HepG2 (cell line): ENCODE measurements around the gene CDNF. TPM values are rescaled to one million over a fixed set of nuclear protein-coding genes. Genes with fewer than 3 reads are reported as not detected.

Experiments
- ATAC-seq: fragments of 200-7000 bp; cut with Tn5 transposase; 3 replicates; pipeline ENCODE4 v1.9.1; 2020; ENCODE audit warnings: mild to moderate bottlenecking, moderate library complexity
- BruUV-seq: library from RNA; stranded (reverse); fragments of 400-500 nt; replicated peaks from 2 replicates; lab custom pipeline; 2021; lab: Mats Ljungman, UMichigan
- CTCF ChIA-PET: fragments of 300-600 bp; formaldehyde crosslinking; extraction: SDS; loops from one replicate; lab custom pipeline; 2021; ENCODE audit warnings: low total read pairs, inconsistent platforms, low intra/inter-chr PET ratio; lab: Yijun Ruan, JAX
- POLR2A ChIA-PET: fragments of 350-600 bp; sonication (Branson Sonifier 250); formaldehyde crosslinking; loops from one replicate; lab custom pipeline; 2020; ENCODE audit warnings: antibody characterized with exemption, inconsistent platforms; lab: Yijun Ruan, JAX
- DNase-seq: peaks from one replicate; pipeline ENCODE4 v3.0.0-alpha.2; 2015; ENCODE audit warnings: low spot score
- FAIRE-seq: peaks from 3 replicates; lab custom pipeline; 2011; peaks lifted over from hg19 to GRCh38; lab: Jason Lieb, UNC
- H2AFZ ChIP-seq: one replicate; pipeline ENCODE4 v1.6.1; 2011; ENCODE audit warnings: low read length, inconsistent platforms
- H3K27ac ChIP-seq: fragments of 300-600 bp; 3 replicates; pipeline ENCODE4 v1.8.0; 2011; ENCODE audit warnings: mixed run types, mild to moderate bottlenecking, mixed read lengths, low read length, inconsistent platforms; ENCODE audit not compliant: insufficient read depth; ENCODE audit errors: extremely low read length
- H3K27me3 ChIP-seq, 2 experiments: fragments of 200-600 bp in 1 of 2; 2 replicates in 1 of 2; 3 replicates in 1 of 2; pipeline versions ENCODE4 v1.6.0 to v1.8.0; 2011; ENCODE audit warnings: low read length in 2 of 2, mild to moderate bottlenecking in 2 of 2, moderate library complexity in 2 of 2, inconsistent platforms in 1 of 2; ENCODE audit not compliant: insufficient read depth in 2 of 2, control insufficient read depth in 1 of 2
- H3K36me3 ChIP-seq, 2 experiments: fragments of 200-600 bp in 1 of 2; replicated peaks in 1 of 2; 2 replicates in 1 of 2; 3 replicates in 1 of 2; pipeline versions ENCODE4 v1.5.1 to v1.8.0; 2011; ENCODE audit warnings: low read length in 2 of 2, inconsistent platforms in 1 of 2; ENCODE audit not compliant: insufficient read depth in 2 of 2, control insufficient read depth in 1 of 2
- H3K4me1 ChIP-seq: 2 replicates; pipeline ENCODE4 v1.5.1; 2012; ENCODE audit warnings: low read length, inconsistent platforms; ENCODE audit not compliant: insufficient read depth
- H3K4me2 ChIP-seq: 2 replicates; pipeline ENCODE4 v1.6.0; 2011; ENCODE audit warnings: low read depth, low read length, inconsistent platforms
- H3K4me3 ChIP-seq, 3 experiments: fragments of 200-600 bp in 1 of 3; sonication (generic), shearing (Covaris generic) in 1 of 3; replicated peaks in 1 of 3; 2 replicates each; pipeline ENCODE4 v1.5.1; 2011 to 2016; ENCODE audit warnings: low read length in 3 of 3, inconsistent platforms in 2 of 3, low read depth in 2 of 3, mild to moderate bottlenecking in 2 of 3, control low read depth in 1 of 3, mixed read lengths in 1 of 3; ENCODE audit not compliant: insufficient read depth in 1 of 3
- H3K79me2 ChIP-seq: one replicate; pipeline ENCODE4 v1.6.1; 2011; ENCODE audit warnings: low read length, inconsistent platforms; ENCODE audit not compliant: insufficient read depth
- H3K9ac ChIP-seq: 2 replicates; pipeline ENCODE4 v1.6.0; 2011; ENCODE audit warnings: mild to moderate bottlenecking, low read depth, low read length, inconsistent platforms; ENCODE audit not compliant: insufficient read depth
- H3K9me3 ChIP-seq: 2 replicates; pipeline ENCODE4 v1.5.1; 2012; ENCODE audit warnings: mild to moderate bottlenecking, low read length
- H4K20me1 ChIP-seq: 2 replicates; pipeline ENCODE4 v1.6.0; 2011; ENCODE audit warnings: inconsistent platforms, mild to moderate bottlenecking, low read length, moderate library complexity; ENCODE audit not compliant: insufficient read depth
- ARNT2 ChIP-seq: sonication (generic); formaldehyde crosslinking; IDR thresholded peaks from 2 replicates; pipeline ENCODE4 v1.8.0; 2022; ENCODE audit warnings: mild to moderate bottlenecking, low read depth, missing genetic modification reagents, moderate library complexity
- ATF7 ChIP-seq, 2 experiments: fragments of 450-650 bp in 1 of 2; sonication (generic) in 1 of 2; formaldehyde crosslinking in 1 of 2; IDR thresholded peaks; 2 replicates each; pipeline versions ENCODE4 v1.4.0 to v1.6.1; 2016 to 2020; ENCODE audit warnings: antibody characterized with exemption in 1 of 2, mild to moderate bottlenecking in 1 of 2, missing genetic modification reagents in 1 of 2
- MBNL3 ChIP-seq: fragments of 250-450 bp; sonication (Bioruptor Pico); conservative IDR thresholded peaks from 2 replicates; pipeline ENCODE4 v1.8.0; 2022; ENCODE audit warnings: mild to moderate bottlenecking, inconsistent platforms
- NFAT5 ChIP-seq: sonication (generic); formaldehyde crosslinking; IDR thresholded peaks from 2 replicates; pipeline ENCODE4 v1.4.0; 2020; ENCODE audit warnings: missing genetic modification reagents
- PHF21A ChIP-seq: sonication (generic); formaldehyde crosslinking; IDR thresholded peaks from 2 replicates; pipeline ENCODE4 v1.5.0; 2020; ENCODE audit warnings: mild to moderate bottlenecking, missing genetic modification reagents
- SIX4 ChIP-seq: sonication (generic); formaldehyde crosslinking; IDR thresholded peaks from 2 replicates; pipeline ENCODE4 v1.4.0; 2020; ENCODE audit warnings: missing genetic modification reagents
- ZBTB4 ChIP-seq: sonication (generic); formaldehyde crosslinking; IDR thresholded peaks from 2 replicates; pipeline ENCODE4 v1.4.0; 2020; ENCODE audit warnings: missing genetic modification reagents, mild to moderate bottlenecking, borderline replicate concordance
- ZNF747 ChIP-seq: sonication (generic); formaldehyde crosslinking; IDR thresholded peaks from 2 replicates; pipeline ENCODE4 v1.8.1; 2023; ENCODE audit warnings: missing genetic modification reagents, mild to moderate bottlenecking, borderline replicate concordance
- WGBS: methylation state at CpG from one replicate; pipeline ENCODE4 v1.1.6; 2017; ENCODE audit warnings: low lambda C conversion rate; 5-methylcytosine and 5-hydroxymethylcytosine counted together
- in situ Hi-C: cut with HindIII; loops from 2 replicates; pipeline ENCODE4 v1.10.0; 2017; ENCODE audit warnings: low pct_unique_long_range_greater_than_20kb; ENCODE audit not compliant: extremely low pct_ligation_motif_present
- intact Hi-C: fragments of 100-400 bp; cut with micrococcal nuclease; formaldehyde crosslinking; loops from one replicate; pipeline ENCODE4 v1.10.0; 2022; ENCODE audit not compliant: unreplicated experiment
- polyA plus RNA-seq, 8 experiments: library from polyadenylated mRNA; depleted of rRNA in 3 of 8; stranded (reverse) in 7 of 8; unstranded in 1 of 8; fragments of >200 nt; fragmentation: Illumina TruSeq in 4 of 8; extraction: Trizol in 4 of 8; gene quantifications; 2 replicates each; pipeline versions ENCODE4 v1.2.1 to v1.2.3, GENCODE V29; 2011 to 2016; ENCODE audit warnings: low read depth in 4 of 8, missing spikeins in 1 of 8, mixed read lengths in 1 of 8; ENCODE audit not compliant: insufficient read depth in 1 of 8
- total RNA-seq, 5 experiments: library from RNA; depleted of rRNA; stranded (reverse); fragments of >200 nt; fragmentation: Illumina TruSeq; extraction: Trizol; gene quantifications; 2 replicates each; pipeline ENCODE4 v1.2.3, GENCODE V29; 2016; ENCODE audit warnings: low read depth in 1 of 5

The CDNF gene
- total and polyA plus RNA-seq, 2 of the 13 experiments (the other 11 are each of a cell fraction or from before 2014, with no cell fraction given): 0.29 to 0.33 TPM

- in situ Hi-C loops (no loop called here), intact Hi-C loops (no loop called here)
- Histone ChIP-seq H3K27ac (no peak overlapping the region), H2AFZ (no peak overlapping the region), H3K36me3 (peaks cover 0 to 6% of the 10 kb centered on the region in 2 experiments; a peak in 2 of 5 replicates), H3K4me1 (peaks cover 10% of the 10 kb centered on the region; the same call in 1 of the 2 replicates), H3K9me3 (no peaks in the 10 kb centered on the region), H3K27me3 (no peaks in the 10 kb centered on the region), H3K4me3 (no peak overlapping the region), H4K20me1 (no peaks in the 10 kb centered on the region), H3K4me2 (no peak overlapping the region), H3K9ac (no peak overlapping the region), H3K79me2 (no peaks in the 10 kb centered on the region)
- POLR2A ChIA-PET: no interaction called here
- DNase-seq: no peak
- ATAC-seq: no peak
- CTCF ChIA-PET: no interaction called here
- no peak for FAIRE-seq
- TF ChIP-seq ATF7 (IDR thresholded peaks at IDR 0.05) (peak; percentile 16; the same call in 1 of the 2 replicates), ATF7 (CRISPR knock-in tag; IDR thresholded peaks at IDR 0.05) (no peak), MBNL3 (CRISPR knock-in tag) (no peak)
- TF ChIP-seq, all 625 proteins: peak for 1
- BruUV-seq: no TSS peak
Measured at GRCh38 chr10:14859775-14860174, 21.9 kb upstream of the CDNF start.

GRCh38 chr10:14859043-14859442 lies 21.2 kb upstream of the CDNF start:
- POLR2A ChIA-PET: no interaction called here
- Histone ChIP-seq H3K9ac (no peak overlapping the region), H3K4me1 (peaks cover 10% of the 10 kb centered on the region; the same call in 1 of the 2 replicates), H2AFZ (no peak overlapping the region), H3K4me3 (no peak overlapping the region), H3K4me2 (no peak overlapping the region), H3K79me2 (no peaks in the 10 kb centered on the region), H3K9me3 (no peaks in the 10 kb centered on the region), H4K20me1 (no peaks in the 10 kb centered on the region), H3K36me3 (peaks cover 0 to 9% of the 10 kb centered on the region in 2 experiments; a peak in 2 of 5 replicates), H3K27ac (no peak overlapping the region), H3K27me3 (no peaks in the 10 kb centered on the region)
- intact Hi-C loops (no loop called here), in situ Hi-C loops (no loop called here)
- ATAC-seq: no peak
- CTCF ChIA-PET: no interaction called here
- FAIRE-seq: no peak
- DNase-seq: no peak
- BruUV-seq: no TSS peak
- WGBS: 94% methylated on average over 5 of the region's 5 CpGs
- TF ChIP-seq ZNF747 (CRISPR knock-in tag) (no peak), ZBTB4 (no peak), PHF21A (CRISPR knock-in tag) (no peak), SIX4 (no peak), NFAT5 (CRISPR knock-in tag) (no peak), ARNT2 (CRISPR knock-in tag) (no peak)
